Forelimb muscle (tissue), 1 donor: ENCODE data around the gene CLCC1. TPM values are rescaled to one million over a fixed set of nuclear protein-coding genes. Genes with fewer than 3 reads are reported as not detected.
"Not testable (repeated sequence)": the region's sequence is repeated elsewhere in the genome, so short reads cannot be mapped to it uniquely, and the experiment has no call there.

Experiments
- DNase-seq: peaks from one replicate; pipeline ENCODE4 v3.0.0-alpha.2; 2013; ENCODE audit warnings: low read depth
- polyA plus RNA-seq: library from polyadenylated mRNA; unstranded; fragments of 120-200 nt; gene quantifications from one replicate; pipeline ENCODE4 v1.2.1, GENCODE V29; 2013; ENCODE audit not compliant: insufficient read length

The CLCC1 gene
- polyA plus RNA-seq: 38.7 TPM

DNA sequence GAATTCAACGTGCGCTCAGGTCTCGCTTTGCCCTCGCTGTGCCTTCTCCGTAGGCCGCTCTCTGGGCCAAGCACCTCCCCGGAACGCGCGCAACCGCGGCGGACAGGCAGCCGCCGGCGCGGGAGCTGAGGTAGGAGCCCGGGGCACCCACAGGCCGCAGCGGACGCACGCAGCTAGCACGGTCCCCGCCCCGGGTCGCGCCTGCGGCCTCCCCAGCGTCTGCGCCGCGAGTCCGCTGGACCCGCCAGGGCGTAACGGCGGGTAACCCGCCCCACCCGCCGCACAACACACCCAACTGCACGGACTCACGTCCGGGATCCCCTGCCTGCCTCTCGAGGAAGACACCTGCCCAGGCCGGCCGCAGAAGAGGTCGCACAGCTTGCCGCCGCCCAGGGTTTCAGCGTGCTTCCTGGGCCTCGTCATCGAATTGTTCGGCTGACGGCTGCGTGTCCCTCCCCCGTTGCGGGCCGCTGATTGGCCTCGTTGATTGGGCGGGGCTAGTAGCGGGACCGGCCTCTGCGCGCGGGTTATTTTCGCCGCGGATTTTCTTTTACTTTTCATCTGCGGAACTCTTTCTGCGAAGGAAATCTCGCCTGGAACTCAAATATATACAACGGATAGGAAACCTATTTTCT, at the start of gene CLCC1:
Gene CLCC1, minus strand, starts transcription at position 433 of the 635 bp plus-strand sequence. CDS start 13,047 bp downstream, outside the sequence.
- peak; percentile 63 for DNase-seq

DNA sequence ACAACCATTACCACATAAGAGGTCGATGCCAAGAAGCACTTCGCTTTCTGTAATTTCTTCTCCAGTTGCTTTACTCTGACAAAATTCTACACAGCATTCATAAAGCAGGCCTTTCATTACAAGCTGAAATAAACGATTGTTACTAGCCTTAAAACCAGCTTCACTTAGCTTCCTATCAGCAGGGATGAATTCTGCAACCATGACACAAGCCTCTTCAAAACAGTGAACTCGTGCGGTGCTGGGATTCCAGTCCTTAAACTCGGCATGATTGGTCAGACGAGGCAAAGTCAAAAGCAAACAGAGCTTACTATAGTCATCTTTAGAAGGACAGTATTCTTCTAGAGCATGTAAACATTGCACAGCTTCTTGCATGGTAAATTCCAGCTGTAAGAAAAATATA, 48.1 kb upstream of the CLCC1 start:
- no peak for DNase-seq

DNA sequence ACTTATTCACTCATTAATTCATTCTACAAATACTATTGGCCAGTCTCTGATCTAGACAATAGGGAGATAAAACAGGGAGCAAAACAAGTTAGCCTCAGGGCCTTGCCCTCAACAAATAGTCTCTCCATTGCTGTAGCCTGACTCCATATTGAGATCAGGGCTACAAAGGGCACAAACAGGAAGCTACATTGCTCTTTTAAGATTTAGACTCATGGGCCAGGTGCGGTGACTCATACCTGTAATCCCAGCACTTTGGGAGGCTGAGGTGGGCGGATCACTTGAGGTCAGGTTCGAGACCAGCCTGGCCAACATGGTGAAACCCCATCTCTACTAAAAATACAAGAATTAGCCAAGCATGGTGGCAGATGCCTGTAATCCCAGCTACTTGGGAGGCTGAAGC, 33.3 kb upstream of the CLCC1 start:
- not testable (repeated sequence) for DNase-seq

GRCh38 chr1:108983114-108983513, 19.8 kb upstream of the CLCC1 start:
- no peak for DNase-seq

DNA sequence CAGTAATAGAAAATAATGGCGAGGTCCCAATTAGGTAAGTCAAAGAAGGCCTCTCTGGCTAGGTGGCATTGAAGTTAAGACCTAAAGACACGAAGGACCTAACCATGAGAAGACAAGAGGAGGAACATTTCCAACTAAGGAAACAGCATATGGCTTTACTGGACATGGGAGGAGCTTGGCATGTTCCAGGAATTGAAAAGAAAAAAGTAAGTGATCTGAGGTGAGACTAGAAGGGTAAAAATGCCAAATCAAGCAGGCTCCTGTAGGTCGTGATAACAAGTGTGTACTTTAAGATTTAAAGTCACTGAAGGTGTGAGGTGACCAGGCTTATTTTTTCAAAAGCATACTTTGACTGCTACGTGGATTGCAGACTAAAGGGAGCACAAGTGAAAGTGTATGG, 13.4 kb upstream of the CLCC1 start:
- no peak for DNase-seq

DNA sequence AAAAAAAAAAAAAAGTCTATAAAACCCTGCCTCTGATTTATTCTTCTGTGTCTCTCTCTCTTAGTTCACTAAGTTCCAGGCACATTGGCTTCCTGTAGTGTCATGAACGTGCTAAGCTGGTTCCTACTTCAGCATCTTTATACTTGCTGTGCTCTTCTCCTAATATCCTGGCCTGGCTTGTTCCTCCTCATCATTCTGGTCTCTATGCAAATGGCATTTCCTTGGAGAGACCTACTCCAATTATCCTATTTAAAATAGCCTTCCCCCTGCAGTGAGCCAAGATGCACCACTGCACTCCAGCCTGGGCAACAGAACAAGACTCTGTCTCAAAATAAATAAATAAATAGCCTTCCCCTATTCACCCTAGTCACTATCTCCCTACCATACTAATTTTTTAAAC, 9.7 kb upstream of the CLCC1 start:
- DNase-seq: no peak

DNA sequence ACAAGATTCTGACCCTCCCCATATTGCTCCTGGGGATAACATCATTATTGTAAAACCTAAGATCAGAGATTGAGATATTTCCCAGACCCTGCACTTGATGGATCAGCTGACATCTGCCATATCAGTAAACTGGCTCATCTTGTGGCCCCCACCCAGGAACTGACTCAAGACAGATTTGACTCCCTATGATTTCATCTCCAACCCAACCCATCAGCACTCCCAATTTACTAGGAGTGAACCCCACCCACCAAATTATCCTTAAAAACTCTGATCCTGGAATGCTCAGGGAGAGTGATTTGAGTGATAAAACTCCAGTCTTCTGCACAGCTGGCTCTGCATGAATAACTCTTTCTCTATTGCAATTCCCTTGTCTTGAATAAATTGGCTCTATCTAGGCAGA, 6.1 kb upstream of the CLCC1 start:
- no peak for DNase-seq

DNA sequence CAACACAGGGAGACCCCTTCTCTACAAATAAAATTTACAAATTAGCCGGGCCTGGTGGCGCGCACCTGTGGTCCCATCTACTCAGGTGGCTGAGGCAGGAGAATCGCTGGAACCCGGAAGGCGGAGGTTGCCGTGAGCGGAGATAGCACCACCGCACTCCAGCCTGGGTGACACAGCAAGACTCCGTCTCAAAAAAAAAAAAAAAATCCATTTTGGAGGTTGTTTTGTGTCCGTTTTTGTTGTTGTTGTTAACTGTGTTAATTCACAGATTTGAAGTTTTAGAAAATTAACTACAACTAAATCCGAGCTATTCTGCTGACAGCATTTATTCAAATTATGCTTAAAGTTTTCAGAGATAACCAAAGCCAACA, 618 bp downstream of the CLCC1 start:
- DNase-seq: no peak

- no peak for DNase-seq
These were observed 1.4 kb downstream of the CLCC1 start for GRCh38 chr1:108961752-108962486.

- no peak for DNase-seq
These were observed 2.1 kb downstream of the CLCC1 start for GRCh38 chr1:108961198-108961597.

DNA sequence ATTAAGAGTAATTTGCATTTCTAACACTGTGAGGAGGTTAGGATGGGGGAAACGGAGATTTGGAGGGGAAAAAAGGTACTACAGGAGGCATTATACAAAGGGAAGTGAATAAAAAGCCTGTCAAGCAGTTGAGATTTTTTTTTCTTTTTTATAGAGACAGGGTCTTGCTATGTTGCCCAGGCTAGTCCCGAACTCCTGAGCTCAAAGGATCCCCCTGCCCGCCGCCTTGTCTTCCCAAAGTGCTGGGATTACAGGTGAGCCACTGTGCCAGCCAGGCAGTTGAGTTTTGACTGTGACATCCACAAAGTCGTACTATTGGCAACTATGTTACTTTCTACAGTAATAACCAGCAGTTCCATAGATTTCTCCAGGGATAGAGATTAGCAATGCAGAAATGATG, 2.6 kb downstream of the CLCC1 start:
- DNase-seq: no peak

DNA sequence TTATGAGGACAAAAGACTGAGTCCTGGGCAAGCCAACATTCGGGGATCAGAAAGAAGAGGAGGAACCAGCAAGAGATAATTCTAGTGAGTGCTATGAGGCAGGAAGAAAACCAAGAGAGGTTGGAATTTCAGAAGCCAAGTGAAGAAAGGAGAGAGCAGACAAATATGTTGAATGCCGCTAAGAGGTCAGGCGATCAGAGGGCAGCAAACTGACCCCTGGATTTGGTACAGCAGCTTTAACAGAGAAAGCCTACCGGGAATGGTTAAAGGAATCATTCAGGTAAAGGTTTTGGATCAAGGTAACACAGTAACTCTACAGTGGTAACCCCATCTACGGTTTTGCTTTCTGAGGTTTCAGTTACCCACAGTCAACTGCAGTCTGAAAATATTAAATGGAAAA, 5.4 kb downstream of the CLCC1 start:
- no peak for DNase-seq

DNA sequence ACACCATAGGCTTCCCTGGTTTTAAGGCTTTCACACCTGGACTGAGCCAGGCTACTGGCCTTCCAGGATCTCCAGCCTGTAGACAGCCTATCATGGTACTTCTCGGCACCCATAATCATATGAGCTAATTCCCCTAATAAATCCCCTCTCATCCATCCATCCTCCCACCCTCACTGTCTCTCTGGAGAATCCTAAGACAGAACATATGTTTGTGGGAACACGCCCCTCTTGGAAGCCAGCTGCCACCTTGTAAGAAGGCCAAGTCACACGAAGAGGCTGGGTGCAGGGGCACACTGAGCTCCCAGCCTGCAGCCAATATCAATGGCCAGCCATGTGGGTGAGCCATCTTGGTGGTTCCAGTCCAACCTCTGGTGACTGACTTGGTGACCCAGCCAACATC, 7.4 kb downstream of the CLCC1 start:
- DNase-seq: no peak

DNA sequence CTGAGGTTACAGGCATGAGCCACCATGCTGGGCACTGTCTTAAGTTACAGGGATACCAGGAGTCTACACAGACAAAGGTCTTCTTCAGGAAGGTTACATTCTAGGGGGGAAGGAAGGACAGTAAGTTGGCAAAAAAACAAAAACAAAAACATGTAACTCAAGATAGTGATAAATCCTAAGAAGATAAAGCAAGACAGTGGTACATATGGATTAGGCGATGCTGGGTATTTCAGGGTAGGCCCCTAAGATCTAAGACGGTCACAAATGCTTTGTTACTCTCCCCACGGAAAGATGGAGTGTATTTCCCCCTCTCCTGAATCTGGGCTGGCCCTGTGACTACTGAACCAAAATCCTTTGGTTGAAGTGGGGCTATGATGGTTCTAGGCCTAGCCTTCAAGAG, 8.2 kb downstream of the CLCC1 start:
- no peak for DNase-seq

- DNase-seq: no peak
These were observed 9.8 kb downstream of the CLCC1 start for GRCh38 chr1:108953452-108953851.

DNA sequence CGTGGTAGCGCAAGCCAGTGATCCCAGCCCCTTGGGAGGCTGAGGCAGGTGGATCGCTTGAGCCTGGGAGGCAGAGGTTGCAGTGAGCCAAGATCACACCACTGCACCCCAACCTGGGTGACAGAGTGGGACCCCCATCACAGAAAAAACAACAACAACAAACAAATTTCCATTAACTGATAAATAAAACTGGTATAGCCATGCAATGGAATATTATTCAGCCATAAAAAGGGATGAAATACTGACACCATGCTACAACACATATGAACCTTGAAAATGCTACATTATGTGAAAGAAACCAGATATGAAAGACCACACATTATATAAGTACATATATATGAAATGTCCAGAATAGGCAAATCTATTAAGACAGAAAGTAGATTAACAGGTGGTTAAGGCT, 12.0 kb downstream of the CLCC1 start:
- DNase-seq: no peak

- DNase-seq: no peak
These were observed 14.2 kb downstream of the CLCC1 start for GRCh38 chr1:108949044-108949443.

GRCh38 chr1:108947871-108948525, 15.3 kb downstream of the CLCC1 start:
- DNase-seq: no peak

- no peak for DNase-seq
These were observed 27.1 kb downstream of the CLCC1 start for GRCh38 chr1:108936170-108936569.

- no peak for DNase-seq
These were observed 29.3 kb downstream of the CLCC1 start for GRCh38 chr1:108933944-108934343.

DNA sequence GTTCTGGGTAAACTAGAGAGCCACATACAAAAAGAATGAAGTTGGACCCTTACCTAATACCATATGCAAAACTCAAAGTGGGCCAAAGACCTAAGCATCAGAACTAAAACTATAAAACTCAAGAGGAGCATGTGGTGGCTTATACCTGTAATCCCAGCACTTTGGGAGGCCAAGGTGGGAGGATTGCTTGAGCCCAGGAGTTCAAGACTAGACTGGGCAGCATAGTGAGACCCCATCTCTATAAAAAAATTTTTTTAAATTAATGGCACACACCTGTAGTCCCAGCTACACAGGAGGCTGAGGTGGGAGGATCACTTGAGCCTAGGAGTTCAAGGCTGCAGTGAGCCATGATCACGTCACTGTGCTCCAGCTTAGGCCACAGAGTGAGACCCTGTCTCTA, 35.7 kb downstream of the CLCC1 start:
- not testable (repeated sequence) for DNase-seq

- no peak for DNase-seq
These were observed 37.4 kb downstream of the CLCC1 start for GRCh38 chr1:108925920-108926319.

- DNase-seq: no peak
These were observed 46.5 kb downstream of the CLCC1 start for GRCh38 chr1:108916788-108917187.
